T-helper 1 cell (primary cell): ENCODE results near the gene PRKCB.
"Not testable (repeated sequence)": the region's sequence is repeated elsewhere in the genome, so short reads cannot be mapped to it uniquely, and the experiment has no call there.

Source experiments
- DNase-seq, 5 donors: peaks; one replicate each; pipeline ENCODE4 v3.0.0-alpha.2; 2012 to 2020

The PRKCB gene

GRCh38 chr16:24102209-24102660 is 266.5 kb downstream of the PRKCB start:
- DNase-seq: no peak

GRCh38 chr16:24105471-24105870 is 269.7 kb downstream of the PRKCB start:
- DNase-seq: not testable (repeated sequence)

- DNase-seq: not testable (repeated sequence)
These were observed 272.3 kb downstream of the PRKCB start for GRCh38 chr16:24108090-24108489.

- no peak for DNase-seq
These were observed 276.0 kb downstream of the PRKCB start for GRCh38 chr16:24111724-24112302.

- no peak for DNase-seq
These were observed 277.4 kb downstream of the PRKCB start for GRCh38 chr16:24113115-24113745.

- DNase-seq: no peak
These were observed 279.1 kb downstream of the PRKCB start for GRCh38 chr16:24114876-24115275.

- no peak for DNase-seq
These were observed 280.4 kb downstream of the PRKCB start for GRCh38 chr16:24116046-24116776.

GRCh38 chr16:24116989-24117388 is 281.2 kb downstream of the PRKCB start:
- DNase-seq: no peak

- no peak for DNase-seq
These were observed 281.9 kb downstream of the PRKCB start for GRCh38 chr16:24117680-24118079.

- no peak for DNase-seq
These were observed 282.5 kb downstream of the PRKCB start for GRCh38 chr16:24118126-24118821.

- no peak for DNase-seq
These were observed 284.0 kb downstream of the PRKCB start for GRCh38 chr16:24119807-24120206.

- DNase-seq: no peak
These were observed 287.5 kb downstream of the PRKCB start for GRCh38 chr16:24123275-24123674.

- no peak for DNase-seq
These were observed 288.5 kb downstream of the PRKCB start for GRCh38 chr16:24124291-24124690.

- no peak for DNase-seq
These were observed 289.4 kb downstream of the PRKCB start for GRCh38 chr16:24125214-24125613.

GRCh38 chr16:24129412-24129918 is 293.7 kb downstream of the PRKCB start:
- no peak for DNase-seq

GRCh38 chr16:24130494-24131085 is 294.8 kb downstream of the PRKCB start:
- DNase-seq: no peak

- DNase-seq: no peak
These were observed 295.5 kb downstream of the PRKCB start for GRCh38 chr16:24131294-24131693.

GRCh38 chr16:24132048-24132796 is 296.4 kb downstream of the PRKCB start:
- no peak for DNase-seq

- no peak for DNase-seq
These were observed 297.0 kb downstream of the PRKCB start for GRCh38 chr16:24132797-24133155.

GRCh38 chr16:24135624-24136565 is 300.1 kb downstream of the PRKCB start:
- no peak for DNase-seq

GRCh38 chr16:24138024-24138423 is 302.2 kb downstream of the PRKCB start:
- DNase-seq: no peak
